Renal cortex interstitium (tissue), 11 donors: ENCODE results near the gene CAGE1. TPM values are rescaled to one million over a fixed set of nuclear protein-coding genes. Genes with fewer than 3 reads are reported as not detected.

Source experiments
- DNase-seq, 11 donors: peaks; one replicate each; pipeline ENCODE4 v3.0.0-alpha.2; 2013; ENCODE audit warnings: low read depth in 9 of 11, low spot score in 4 of 11; ENCODE audit errors: extremely low read depth in 1 of 11
- polyA plus RNA-seq, 3 donors: library from polyadenylated mRNA; unstranded; fragments of 120-200 nt; gene quantifications; one replicate each; pipeline ENCODE4 v1.2.1, GENCODE V29; 2013; ENCODE audit not compliant: insufficient read length in 3 of 3

The CAGE1 gene
- polyA plus RNA-seq, 3 donors, result 0.08 TPM; not detected in 2

GRCh38 chr6:7290079-7290478 lies 99.5 kb downstream of the CAGE1 start:
- no peak for DNase-seq

- DNase-seq, result no peak
Measured at GRCh38 chr6:7285416-7285815, 104.1 kb downstream of the CAGE1 start.

GRCh38 chr6:7283676-7284075 lies 105.9 kb downstream of the CAGE1 start:
- DNase-seq, result no peak

- no peak for DNase-seq
Measured at GRCh38 chr6:7282097-7282906, 107.2 kb downstream of the CAGE1 start.

Other genes starting within 250 kb of the CAGE1 start
- gene SSR1, start 76.5 kb downstream of the CAGE1 start, polyA plus RNA-seq, result 100 to 1,000 TPM; 124 to 133 (median 128) TPM
- gene RIOK1, start 66 bp upstream of the CAGE1 start, polyA plus RNA-seq, result 10 to 100 TPM; 27.4 to 37.0 (median 28.5) TPM
- gene DSP, start 151.9 kb upstream of the CAGE1 start, polyA plus RNA-seq, result 10 to 100 TPM; 85.6 to 99.5 (median 90.2) TPM
- 10 to 100 TPM; 18.2 to 24.8 (median 23.7) TPM for gene SNRNP48, start 200.5 kb upstream of the CAGE1 start, polyA plus RNA-seq